MCF 10A (cell line): ENCODE measurements around the gene IFFO2. TPM values are rescaled to one million over a fixed set of nuclear protein-coding genes. Genes with fewer than 3 reads are reported as not detected.

Experiments used
- BruUV-seq: library from RNA; stranded (reverse); fragments of 400-500 nt; replicated peaks from 2 replicates; lab custom pipeline; 2021; lab: Mats Ljungman, UMichigan
- CTCF ChIA-PET: fragments of 300-600 bp; sonication (Branson Sonifier 250); formaldehyde crosslinking; extraction: SDS; loops from one replicate; lab custom pipeline; 2021; ENCODE audit warnings: antibody characterized with exemption, inconsistent platforms; lab: Yijun Ruan, JAX
- POLR2A ChIA-PET: fragments of 300-600, 350-650 bp; sonication (Branson Sonifier 250); formaldehyde crosslinking; extraction: SDS; loops from one replicate; lab custom pipeline; 2020; ENCODE audit warnings: antibody characterized with exemption, inconsistent platforms; lab: Yijun Ruan, JAX
- DNase-seq: peaks from one replicate; pipeline ENCODE4 v3.0.0-alpha.2; 2018; ENCODE audit not compliant: unreplicated experiment
- H3K27ac Mint-ChIP-seq: one replicate; pipeline ENCODE4 v1.8.0; 2022; ENCODE audit warnings: mild to moderate bottlenecking, low read depth, mixed read lengths; ENCODE audit not compliant: unreplicated experiment
- H3K27me3 Mint-ChIP-seq: one replicate; pipeline ENCODE4 v1.8.0; 2022; ENCODE audit warnings: mixed read lengths; ENCODE audit not compliant: insufficient read depth, unreplicated experiment
- H3K36me3 Mint-ChIP-seq: one replicate; pipeline ENCODE4 v1.8.0; 2022; ENCODE audit warnings: mild to moderate bottlenecking, moderate library complexity, mixed read lengths; ENCODE audit not compliant: insufficient read depth, unreplicated experiment
- H3K4me1 Mint-ChIP-seq: one replicate; pipeline ENCODE4 v1.8.0; 2022; ENCODE audit warnings: mixed read lengths; ENCODE audit not compliant: insufficient read depth, unreplicated experiment
- H3K4me3 Mint-ChIP-seq: one replicate; pipeline ENCODE4 v1.8.0; 2022; ENCODE audit warnings: mild to moderate bottlenecking, moderate library complexity, mixed read lengths; ENCODE audit not compliant: unreplicated experiment
- H3K9me3 Mint-ChIP-seq: one replicate; pipeline ENCODE4 v1.8.0; 2022; ENCODE audit warnings: mixed read lengths; ENCODE audit not compliant: unreplicated experiment
- intact Hi-C: fragments of 100-400 bp; cut with micrococcal nuclease; formaldehyde crosslinking; loops from 2 replicates; pipeline ENCODE4 v1.14.1; 2022
- total RNA-seq: library from RNA; stranded (reverse); gene quantifications from 2 replicates; pipeline ENCODE4 v1.2.3, GENCODE V29; 2022
- TF ChIP-seq, protein P1 (sequence below): fragments of 200-600 bp; IDR thresholded peaks from one replicate; pipeline ENCODE4 v1.8.0; 2022; ENCODE audit warnings: antibody characterized with exemption, mild to moderate bottlenecking; ENCODE audit not compliant: unreplicated experiment

IFFO2 gene
- total RNA-seq, 1 experiment from 2014 or later, result 21.0 TPM

DNA sequence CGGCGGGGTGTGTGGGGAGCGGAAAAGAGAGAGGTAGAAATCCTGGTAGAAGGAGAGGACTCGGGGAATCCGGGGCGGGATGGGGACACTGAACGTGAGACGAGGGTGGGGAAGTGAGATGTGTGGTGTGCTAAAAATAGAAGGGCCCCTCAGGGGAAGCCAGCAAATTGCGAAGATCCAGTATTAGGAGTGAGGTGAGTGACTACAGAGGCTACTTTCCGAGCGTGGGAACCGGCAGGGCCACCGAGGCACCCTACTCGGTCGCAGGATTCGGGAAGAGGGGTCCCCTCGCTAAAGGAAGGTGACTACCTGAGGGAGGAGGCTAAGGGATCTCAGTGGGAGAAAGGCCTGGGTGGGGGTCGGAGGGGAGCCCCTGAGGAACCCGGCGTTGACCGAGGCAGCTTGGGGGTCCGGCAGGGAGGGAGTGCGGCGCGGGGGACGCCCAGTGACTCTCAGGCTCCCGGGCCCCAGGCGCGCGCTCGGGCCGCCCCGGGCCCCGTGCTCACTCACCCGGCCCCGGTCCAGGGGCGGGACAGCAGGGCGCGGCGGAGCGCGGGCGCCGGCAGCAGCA lies 54.4 kb downstream of the IFFO2 start:
- H3K36me3 Mint-ChIP-seq, result peaks cover 12% of the 10 kb centered on the region
- BruUV-seq, result no TSS peak

DNA sequence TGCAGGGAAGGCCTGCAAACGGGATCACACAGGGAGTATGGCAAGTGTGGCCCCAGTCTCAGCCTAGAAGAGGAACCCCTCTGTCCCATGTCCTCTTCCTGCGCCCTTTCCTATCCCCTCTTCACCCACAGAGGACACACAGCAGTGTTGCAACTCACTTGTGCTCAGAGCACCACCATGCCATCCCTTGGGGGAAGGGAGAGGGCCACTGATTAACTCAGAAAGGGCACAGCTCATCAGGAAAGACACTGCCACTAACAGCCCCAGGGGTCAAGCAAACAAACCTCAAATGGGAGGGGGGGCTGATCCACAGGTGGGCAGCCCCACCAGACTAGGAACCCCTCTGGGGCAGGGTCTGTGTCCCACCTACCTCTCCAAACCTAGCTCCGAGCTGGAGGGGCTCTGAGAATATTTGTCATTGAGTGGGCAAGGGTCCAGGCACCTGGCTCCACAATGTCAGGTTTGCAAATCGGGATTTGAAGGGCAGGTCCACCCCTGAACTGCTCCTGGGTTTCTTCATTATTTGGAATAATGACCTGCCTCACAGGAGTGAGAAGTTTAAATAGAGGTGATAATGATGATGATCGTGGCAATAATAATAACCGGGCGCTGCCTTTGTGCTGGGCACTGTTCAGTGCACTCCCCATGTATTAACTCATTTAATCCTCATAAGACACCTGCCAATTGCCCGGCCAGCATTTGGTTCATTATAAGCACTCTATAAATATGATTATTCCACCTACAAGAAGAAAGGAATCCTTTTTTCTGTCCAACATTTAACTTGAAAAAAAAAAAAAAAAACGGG lies 55.1 kb downstream of the IFFO2 start:
- H3K4me3 Mint-ChIP-seq, result peak overlapping the region; percentile 88
- CTCF ChIA-PET, result interaction anchor here (0.6 to 1.9 kb wide), 4 partner anchors 17 to 197 kb away, joined by 4 to 13 read pairs (median 5); no protein-coding TSS in a partner anchor
- BruUV-seq, result TSS peak; percentile 29
- TF ChIP-seq, protein P1, sequence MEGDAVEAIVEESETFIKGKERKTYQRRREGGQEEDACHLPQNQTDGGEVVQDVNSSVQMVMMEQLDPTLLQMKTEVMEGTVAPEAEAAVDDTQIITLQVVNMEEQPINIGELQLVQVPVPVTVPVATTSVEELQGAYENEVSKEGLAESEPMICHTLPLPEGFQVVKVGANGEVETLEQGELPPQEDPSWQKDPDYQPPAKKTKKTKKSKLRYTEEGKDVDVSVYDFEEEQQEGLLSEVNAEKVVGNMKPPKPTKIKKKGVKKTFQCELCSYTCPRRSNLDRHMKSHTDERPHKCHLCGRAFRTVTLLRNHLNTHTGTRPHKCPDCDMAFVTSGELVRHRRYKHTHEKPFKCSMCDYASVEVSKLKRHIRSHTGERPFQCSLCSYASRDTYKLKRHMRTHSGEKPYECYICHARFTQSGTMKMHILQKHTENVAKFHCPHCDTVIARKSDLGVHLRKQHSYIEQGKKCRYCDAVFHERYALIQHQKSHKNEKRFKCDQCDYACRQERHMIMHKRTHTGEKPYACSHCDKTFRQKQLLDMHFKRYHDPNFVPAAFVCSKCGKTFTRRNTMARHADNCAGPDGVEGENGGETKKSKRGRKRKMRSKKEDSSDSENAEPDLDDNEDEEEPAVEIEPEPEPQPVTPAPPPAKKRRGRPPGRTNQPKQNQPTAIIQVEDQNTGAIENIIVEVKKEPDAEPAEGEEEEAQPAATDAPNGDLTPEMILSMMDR, result no peak
- no peaks in the 10 kb centered on the region for H3K27me3 Mint-ChIP-seq
- peaks cover 9% of the 10 kb centered on the region for H3K36me3 Mint-ChIP-seq
- POLR2A ChIA-PET, result interaction anchor here (1.5 to 3.3 kb wide), 4 partner anchors 14 to 174 kb away, joined by 6 to 26 read pairs (median 12); no protein-coding TSS in a partner anchor
- no peak for DNase-seq
- H3K27ac Mint-ChIP-seq, result peak overlapping the region; percentile 98
- H3K4me1 Mint-ChIP-seq, result peaks cover 16% of the 10 kb centered on the region
- no peaks in the 10 kb centered on the region for H3K9me3 Mint-ChIP-seq
- intact Hi-C loops, result no loop called here

More for the DNA sequence above, 54.4 kb downstream of the IFFO2 start:
- Mint-ChIP-seq H3K27me3 (no peaks in the 10 kb centered on the region), H3K4me1 (peaks cover 16% of the 10 kb centered on the region), H3K27ac (peak overlapping the region; percentile 98), H3K9me3 (no peaks in the 10 kb centered on the region), H3K4me3 (peak overlapping the region; percentile 88)
- no peak for DNase-seq
- ChIA-PET CTCF (interaction anchor here (0.7 to 1.8 kb wide), 6 partner anchors 11 to 196 kb away, joined by 3 to 15 read pairs (median 4); no protein-coding TSS in a partner anchor), POLR2A (interaction anchor here (0.6 to 4.0 kb wide), 16 partner anchors 10 to 252 kb away, joined by 3 to 30 read pairs (median 6); no protein-coding TSS in a partner anchor)
- intact Hi-C loops, result no loop called here
- TF ChIP-seq, protein P1, result no peak

DNA sequence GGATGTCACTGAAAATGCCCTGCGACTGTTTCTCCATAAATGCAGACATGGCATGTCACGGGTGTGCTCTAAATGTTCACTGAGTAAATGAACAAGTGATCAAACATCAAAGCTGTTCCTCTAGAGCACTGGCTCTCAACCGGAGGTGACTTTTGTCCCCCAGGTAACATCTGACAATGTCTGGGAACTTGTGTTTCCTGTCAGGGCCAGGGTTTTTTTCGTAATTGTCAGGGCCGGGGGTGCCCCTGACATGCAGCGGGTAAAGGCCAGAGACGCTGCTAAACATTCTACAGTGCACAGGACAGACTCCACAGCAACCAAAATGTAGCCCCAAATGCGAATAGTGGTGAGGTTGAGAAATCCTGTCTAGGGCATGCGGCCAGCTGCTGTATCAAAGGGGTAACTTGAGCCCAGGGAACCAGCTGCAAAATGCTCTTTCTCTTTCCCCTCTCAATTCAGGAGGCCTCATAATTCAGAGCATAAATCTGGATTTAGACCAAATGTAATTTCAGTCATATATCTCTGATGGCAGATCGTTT lies 56.1 kb downstream of the IFFO2 start:
- Mint-ChIP-seq H3K4me1 (peaks cover 16% of the 10 kb centered on the region), H3K36me3 (peaks cover 6% of the 10 kb centered on the region), H3K27me3 (no peaks in the 10 kb centered on the region), H3K9me3 (no peaks in the 10 kb centered on the region), H3K27ac (no peak overlapping the region), H3K4me3 (no peak overlapping the region)
- no TSS peak for BruUV-seq
- POLR2A ChIA-PET, result interaction anchor here (0.7 to 3.0 kb wide), 3 partner anchors 12 to 54 kb away, joined by 3 to 17 read pairs (median 3); no protein-coding TSS in a partner anchor
- TF ChIP-seq, protein P1, result no peak
- DNase-seq, result no peak
- intact Hi-C loops, result no loop called here
- CTCF ChIA-PET, result interaction anchor here (0.6 to 1.9 kb wide), 3 partner anchors 16 to 197 kb away, joined by 4 to 13 read pairs (median 4); no protein-coding TSS in a partner anchor
